Suprapubic skin (tissue), 4 donors: ENCODE results near the gene KCNK4.

Experiments used
- CTCF ChIP-seq, 2 donors: fragments of 200-600 bp in 1 of 2; fragments of 450-650 bp in 1 of 2; sonication (generic) in 1 of 2; IDR thresholded peaks; one replicate each; pipeline ENCODE4 v1.5.1; 2016 to 2019; ENCODE audit warnings: antibody characterized with exemption in 2 of 2, mild to moderate bottlenecking in 1 of 2, moderate library complexity in 1 of 2
- POLR2A ChIP-seq, 2 donors: fragments of 450-650 bp; IDR thresholded peaks; one replicate each; pipeline ENCODE4 v1.6.1; 2017; ENCODE audit warnings: antibody characterized with exemption in 2 of 2, mild to moderate bottlenecking in 2 of 2, moderate library complexity in 2 of 2
- POLR2AphosphoS5 ChIP-seq, 3 donors: sonication (generic); formaldehyde crosslinking; IDR thresholded peaks; one replicate each; pipeline ENCODE4 v1.6.1; 2017; ENCODE audit warnings: antibody characterized with exemption in 3 of 3

GRCh38 chr11:64266339-64266738 is 24.8 kb upstream of the KCNK4 start:
- TF ChIP-seq POLR2A (IDR thresholded peaks at IDR 0.05), result no peak
- no peak for TF ChIP-seq CTCF (IDR thresholded peaks at IDR 0.05)
- TF ChIP-seq POLR2AphosphoS5 (IDR thresholded peaks at IDR 0.05), result no peak
